GM19035 (cell line): ENCODE measurements around the gene IQGAP2.

ENCODE experiments used
- ATAC-seq: cut with Tn5 transposase; IDR thresholded peaks from one replicate; pipeline ENCODE4 v1.9.1; 2021; ENCODE audit not compliant: unreplicated experiment

The IQGAP2 gene

DNA sequence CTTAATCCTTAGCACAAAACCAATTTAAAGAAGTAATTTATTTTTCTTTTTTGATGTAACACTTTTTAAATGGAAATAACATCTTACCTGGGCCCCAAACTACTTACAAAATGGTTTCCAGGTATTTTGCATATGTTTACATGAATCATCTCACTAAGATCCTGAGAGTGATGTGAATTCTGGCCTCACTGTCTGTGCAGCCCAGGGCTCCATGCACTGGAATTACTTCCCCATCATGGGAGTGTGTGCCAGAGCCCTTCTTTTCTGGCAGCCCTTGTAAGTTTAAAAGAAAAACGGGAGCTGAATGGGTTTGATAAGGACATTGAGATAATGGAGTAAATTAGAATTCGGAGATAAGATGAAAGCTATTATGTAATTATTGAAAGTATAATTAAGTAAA, 300.6 kb downstream of the IQGAP2 start:
- ATAC-seq: no peak

DNA sequence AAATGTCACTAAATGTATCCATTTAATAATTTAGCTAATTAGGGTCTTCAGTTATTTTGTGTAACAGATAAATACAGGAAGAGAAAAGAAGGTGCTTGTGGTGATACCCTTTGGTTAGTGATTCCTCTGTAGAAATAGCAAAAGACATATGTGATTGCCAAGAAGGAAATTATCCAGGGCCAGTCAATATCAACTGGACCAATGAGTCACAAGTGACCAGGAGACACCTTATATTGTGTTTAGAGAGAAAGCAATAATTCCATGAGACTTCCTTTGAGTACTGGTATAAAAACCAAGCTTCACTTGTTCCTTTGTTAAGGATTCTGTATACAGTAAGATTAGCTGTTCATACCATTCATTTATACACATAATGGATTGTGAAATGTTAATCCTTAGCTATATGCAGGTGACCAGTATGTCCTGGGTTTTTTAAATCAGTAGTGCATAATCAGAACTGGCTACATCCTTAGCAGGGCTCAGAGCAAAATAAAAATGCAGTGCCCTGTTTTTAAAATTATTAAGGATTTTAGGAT, 301.1 kb downstream of the IQGAP2 start:
- no peak for ATAC-seq

DNA sequence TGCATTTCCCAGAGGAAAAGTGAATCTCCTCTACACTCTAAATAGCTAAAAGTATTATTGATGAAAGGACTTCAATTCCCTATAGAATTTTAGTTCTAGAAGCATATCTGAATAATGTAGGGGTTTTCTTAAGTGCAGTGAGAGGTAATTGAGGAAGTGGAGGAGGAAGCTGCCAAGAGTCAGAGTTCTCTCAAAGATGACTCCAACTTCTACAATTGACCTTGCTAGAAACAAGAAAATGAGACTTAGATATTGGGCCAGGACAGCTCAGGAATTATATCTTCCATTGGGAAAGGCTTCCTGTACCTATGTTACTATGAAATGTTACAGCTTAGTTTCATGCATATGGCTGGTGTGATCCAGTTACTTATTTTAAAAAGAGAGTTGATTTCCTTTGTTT, 302.5 kb downstream of the IQGAP2 start:
- ATAC-seq: no peak

DNA sequence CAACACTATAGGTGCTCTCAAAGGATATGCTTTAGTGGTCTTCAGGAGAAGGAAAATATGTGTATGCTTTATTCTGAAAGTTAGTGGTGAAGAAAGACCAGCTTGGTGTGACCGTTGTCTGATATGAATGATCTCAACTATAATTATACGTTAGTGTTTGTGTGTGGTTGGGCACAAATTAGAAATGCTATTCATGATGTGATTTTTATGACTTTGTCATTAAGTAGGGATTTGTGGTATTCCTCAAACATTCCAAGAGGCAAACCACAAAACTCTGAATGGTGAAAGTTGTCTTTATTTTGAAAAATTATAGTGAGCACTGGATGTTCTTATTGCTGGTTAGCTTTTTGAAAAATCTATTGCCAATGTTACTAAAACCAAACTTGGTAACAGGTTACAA, 306.7 kb downstream of the IQGAP2 start:
- ATAC-seq: no peak

DNA sequence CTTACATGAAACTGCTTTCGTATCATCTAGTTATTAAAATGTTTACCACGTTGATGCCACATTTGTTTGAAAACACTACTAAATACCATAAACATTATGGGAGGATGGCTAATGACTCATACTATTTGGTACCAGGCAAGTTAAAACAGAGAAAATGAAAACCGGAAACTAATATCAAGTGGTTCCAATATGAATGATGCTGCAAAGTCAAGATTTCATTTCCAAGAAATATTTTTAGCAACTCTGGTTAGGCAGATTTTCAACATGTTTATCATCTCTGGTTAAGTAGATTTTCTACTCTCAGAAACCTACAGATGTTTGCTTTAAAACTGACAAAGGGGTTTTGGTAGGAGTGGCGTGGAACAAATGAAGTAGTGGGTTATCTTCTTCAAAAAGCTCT, 307.9 kb downstream of the IQGAP2 start:
- ATAC-seq: no peak

DNA sequence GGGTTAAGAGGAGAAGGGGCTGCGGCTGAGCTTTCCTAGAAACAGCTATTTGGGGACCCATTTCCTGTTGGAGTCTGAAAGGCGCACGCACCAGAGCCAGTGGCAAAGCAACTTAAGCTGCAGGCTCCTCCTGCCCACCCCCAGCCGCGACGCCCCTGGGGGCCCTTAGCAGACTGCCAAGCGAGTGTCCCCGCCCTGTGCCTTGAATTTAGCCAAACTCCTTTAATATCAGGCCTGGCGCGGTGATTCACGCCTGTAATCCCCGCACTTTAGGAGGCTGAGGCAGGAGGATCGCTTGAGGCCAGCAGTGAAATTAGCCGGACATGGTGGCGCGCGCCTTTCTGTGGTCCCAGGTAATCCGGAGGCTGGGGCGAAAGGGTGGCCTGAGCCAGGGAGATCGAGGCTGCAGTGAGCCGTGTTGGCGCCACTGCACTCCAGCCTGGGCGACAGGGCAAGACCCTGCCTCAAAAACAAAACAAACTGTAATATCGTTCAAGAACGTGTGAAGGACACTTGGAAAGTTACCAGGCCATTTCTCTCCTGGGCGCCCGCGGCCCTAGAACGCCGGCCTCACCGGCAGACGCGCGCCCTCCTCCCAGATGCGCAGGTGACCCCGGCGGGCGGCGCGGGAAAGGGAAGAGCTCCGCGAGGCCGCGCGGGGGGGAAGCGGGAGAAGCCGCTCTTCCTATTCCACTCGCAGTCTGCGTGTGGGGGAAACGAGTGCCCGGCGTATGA, 311.8 kb downstream of the IQGAP2 start:
- no peak for ATAC-seq

DNA sequence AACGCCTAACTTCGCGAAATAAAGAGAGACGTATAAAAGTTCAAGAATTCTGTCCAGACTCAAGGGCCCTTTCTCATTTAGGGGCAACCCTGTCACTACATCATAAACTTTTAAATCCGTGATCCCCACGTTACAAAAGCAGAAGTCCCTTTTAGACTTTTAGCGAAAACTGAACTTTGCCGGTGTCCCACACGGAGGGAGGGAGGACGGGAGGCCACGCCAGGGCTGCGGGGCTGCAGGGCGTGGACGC, 312.3 kb downstream of the IQGAP2 start:
- no peak for ATAC-seq

DNA sequence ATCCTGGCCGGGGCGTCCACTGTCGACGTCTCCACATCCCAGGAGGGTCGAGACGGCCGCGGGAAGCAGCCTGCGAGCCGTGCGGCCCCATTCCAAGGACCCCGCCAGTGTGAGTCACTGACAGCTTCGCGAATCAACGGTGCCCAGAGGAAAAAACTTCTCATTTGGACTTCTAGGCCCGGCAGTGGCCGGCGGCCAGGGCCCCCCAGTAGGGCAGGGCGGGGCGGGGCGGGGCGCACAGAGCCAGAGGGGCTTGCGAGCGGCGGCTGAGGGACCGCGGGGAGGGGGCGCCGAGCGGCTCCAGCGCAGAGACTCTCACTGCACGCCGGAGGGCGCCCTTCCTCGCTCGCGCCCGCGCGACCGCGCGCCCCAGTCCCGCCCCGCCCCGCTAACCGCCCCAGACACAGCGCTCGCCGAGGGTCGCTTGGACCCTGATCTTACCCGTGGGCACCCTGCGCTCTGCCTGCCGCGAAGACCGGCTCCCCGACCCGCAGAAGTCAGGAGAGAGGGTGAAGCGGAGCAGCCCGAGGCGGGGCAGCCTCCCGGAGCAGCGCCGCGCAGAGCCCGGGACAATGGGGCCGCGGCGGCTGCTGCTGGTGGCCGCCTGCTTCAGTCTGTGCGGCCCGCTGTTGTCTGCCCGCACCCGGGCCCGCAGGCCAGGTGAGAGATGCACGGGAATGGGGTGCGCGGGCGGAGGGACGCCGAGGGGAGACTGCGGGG, 312.8 kb downstream of the IQGAP2 start, which contains the start of gene F2R:
F2R (plus strand) TSS at position 391 of the 720 bp plus-strand sequence; CDS start at position 573, 182 bp downstream.
- ATAC-seq: peak; percentile 65

DNA sequence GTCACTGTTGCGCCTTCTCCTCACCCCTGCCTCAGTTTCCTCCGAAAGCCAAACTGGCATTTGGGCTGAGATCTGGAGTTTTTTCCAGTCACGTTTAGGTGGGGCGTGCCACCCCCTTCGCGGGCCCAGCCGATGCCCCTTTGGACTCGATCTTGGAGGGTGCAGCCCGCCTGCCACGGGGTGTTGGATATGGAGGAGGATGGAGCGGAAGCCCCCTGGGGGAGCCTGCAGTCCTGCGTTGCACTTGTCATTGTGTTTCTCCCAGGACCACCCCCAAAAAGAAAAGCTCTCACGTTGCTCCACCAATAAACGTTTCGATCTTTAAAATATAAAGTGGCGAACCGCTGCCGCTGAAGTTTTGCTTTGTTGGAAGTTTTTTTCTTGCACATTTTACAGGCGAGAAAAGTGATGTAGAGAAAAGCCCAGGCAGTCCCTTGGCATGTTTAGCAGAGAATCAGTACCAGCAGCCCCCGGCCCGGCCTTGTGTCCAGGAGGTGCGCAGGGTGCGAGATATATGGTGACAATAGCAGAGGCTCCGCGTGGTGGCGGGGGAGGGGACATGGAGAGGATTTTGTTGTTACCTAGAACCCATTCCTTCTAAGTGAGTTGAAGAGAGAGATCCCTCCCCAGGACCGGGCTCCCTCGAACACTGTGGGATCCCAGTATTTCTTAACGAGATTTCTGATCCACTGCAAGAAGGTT, 313.5 kb downstream of the IQGAP2 start:
- no peak for ATAC-seq

DNA sequence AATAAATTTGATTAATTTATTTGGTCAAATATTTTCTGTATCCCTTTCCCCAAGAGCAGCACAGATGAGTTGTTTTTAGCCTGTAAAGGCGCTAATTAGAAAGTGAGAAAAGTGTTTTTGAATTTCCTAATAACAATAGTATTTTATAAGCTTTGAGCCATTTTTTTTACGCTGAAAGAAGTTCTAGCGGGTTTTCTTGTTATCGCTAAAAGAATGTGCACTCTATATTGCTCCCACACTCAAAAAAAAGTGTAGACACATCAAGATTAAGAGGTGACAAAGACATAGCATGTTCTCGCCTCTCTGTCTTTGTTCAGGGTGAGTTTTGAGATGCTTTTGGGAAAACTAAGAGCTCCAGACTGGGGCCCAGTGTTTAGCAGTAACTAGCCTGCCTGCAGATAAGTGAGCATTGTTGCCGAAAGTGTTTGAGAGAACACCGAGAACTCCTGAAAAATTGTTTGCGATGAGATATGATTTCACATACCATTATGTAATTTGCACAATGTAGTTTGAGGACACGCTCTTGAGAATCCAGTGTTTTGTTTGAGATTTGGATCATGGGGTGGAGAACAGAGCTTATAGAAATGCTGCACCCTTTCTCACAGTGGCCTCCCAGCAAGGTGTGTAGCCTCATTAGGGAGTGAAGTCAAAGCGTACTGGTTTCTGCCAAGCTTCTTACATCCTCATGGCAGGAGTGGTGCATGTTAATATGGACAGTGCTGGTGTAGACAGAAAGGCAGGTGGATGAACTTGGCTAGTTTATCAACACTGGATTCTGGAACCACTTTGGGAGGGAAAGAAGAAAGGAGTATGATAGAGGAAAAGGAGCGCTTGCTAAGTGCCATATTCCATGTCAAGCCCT, 314.4 kb downstream of the IQGAP2 start:
- no peak for ATAC-seq

DNA sequence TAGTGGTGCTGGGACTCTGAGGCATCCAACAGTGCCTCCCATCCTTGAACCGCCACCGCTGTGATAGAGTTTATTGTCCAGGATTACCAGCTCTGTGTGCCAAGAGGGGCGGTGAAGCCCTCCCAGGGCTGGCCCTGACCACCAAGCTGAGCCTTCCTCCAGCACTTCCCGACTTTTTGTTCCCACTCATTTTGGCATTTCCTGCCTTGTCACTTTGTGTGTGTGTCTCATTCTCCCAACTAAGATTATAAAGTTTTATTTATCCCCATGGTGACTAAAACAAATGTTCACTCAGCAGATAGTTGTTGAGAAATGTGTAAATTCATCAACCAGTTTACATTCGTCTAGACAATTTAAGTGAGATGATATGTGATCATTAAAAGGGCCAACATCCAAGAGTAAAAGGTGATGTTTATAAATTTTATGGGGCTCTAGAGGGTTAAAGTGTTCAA, 315.3 kb downstream of the IQGAP2 start:
- no peak for ATAC-seq

DNA sequence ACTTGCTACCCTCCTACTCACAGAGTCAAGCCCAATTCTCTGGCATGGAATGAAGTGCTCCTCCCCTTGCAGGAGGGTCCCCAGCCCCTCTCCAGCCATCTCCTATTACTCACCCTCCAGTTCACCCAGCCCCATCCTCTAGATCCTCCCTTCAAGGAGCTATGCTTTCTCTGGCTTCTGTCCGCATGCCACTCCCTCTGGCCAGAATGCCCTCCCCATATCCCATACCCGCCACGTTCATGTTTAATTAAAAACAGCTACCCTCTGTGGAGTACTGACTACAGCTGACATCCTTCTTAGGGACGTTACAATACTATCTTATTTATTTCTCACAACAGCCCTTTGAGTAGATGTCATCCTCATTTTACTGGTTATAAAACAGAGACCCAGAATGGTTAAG, 315.8 kb downstream of the IQGAP2 start:
- no peak for ATAC-seq

DNA sequence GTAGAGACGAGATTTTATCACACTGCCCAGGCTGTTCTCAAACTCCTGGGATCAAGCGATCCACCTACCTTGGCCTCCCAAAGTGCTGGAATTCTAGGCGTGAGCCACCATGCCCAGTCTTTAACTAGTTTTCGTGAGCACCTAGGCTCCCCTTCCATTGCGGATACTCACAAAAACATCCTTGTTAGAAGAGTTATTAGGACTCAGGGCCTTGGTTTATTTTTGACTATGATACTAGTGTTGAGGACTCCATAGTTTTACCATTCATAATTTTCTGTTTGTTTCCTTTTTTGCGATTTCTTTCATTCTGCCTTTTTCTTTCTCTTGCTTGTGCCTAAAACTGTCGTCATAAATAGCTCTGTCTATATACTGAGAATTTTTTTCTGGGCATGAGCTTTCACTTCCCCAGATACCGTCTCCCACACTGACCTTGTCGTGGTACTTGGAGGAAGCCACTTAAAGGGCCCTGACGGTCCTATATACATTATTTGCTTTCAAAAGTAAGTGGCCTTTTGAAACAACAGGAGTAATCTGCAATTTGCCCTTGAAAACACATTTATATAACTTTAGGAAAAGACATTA, 318.0 kb downstream of the IQGAP2 start:
- peak; percentile 93 for ATAC-seq

DNA sequence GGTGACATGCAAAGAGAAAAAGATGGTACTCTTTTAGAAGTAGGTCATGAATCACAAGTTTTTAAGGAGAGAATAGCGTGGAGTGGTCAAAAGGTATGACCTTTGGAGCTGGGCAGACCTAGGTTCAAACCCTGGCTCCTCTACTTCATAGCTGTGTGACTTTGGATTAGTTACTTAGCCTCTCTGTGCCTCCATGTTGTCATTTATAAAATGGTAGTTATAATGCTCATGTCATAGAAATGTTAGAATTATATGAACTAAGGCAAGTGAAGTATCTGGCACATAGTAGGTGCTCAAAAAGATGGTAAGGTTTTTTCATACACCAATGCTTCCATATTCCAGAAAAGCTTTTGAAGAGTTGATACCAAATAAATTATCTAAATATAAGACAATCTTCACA, 320.2 kb downstream of the IQGAP2 start:
- ATAC-seq: no peak

DNA sequence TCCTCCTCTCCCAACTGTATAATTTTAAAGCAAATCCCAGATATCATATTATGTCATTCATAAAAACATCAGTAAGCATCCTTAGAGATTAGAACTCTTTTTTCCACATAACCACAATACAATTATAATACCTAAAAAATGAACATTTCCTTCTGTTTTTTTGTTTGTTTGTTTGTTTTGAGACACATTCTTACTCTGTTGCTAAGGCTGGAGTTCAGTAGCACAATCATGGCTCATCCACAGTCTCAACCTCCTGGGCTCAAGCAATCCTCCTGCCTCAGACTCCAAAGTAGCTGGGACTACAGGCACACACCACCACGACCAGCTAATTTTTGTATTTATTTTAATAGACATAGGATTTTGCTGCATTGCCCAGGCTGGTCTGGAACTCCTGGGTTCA, 320.8 kb downstream of the IQGAP2 start:
- no peak for ATAC-seq

DNA sequence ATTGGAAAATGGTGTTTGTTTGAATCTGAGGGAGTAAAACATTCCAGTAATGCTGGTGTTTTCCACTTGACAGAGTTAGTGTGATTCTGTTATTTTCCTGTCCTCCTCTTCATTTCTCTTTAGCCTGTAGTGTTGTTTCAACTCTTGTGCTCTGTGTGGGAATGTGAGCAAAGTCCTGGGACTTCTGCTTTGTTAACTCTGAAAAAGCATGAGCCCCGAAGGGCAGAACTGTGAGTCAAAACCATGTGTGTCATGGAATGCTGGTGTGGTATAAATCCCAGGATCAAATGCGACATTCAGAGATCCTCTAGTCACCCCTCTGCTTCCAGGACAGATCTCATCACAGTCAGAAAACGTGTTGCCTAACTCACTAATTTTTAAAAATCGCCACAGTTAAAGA, 321.8 kb downstream of the IQGAP2 start:
- ATAC-seq: no peak

DNA sequence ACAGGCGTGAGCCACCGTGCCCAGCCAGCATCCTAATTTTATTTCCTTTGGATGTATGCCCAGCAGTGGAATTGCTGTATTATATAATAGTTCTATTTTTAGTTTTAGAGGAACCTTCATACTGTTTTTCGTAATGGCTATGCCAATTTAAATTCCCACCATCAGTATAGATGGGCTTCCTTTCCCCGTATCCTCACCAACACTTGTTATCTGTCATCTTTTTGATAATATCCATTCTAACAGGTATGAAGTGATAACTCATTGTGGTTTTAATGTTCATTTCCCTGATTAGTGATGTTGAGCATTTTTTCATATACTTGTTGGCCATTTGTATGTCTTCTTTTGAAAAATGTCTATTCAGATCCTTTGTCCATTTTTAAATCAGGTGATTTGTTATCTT, 325.9 kb downstream of the IQGAP2 start:
- no peak for ATAC-seq

DNA sequence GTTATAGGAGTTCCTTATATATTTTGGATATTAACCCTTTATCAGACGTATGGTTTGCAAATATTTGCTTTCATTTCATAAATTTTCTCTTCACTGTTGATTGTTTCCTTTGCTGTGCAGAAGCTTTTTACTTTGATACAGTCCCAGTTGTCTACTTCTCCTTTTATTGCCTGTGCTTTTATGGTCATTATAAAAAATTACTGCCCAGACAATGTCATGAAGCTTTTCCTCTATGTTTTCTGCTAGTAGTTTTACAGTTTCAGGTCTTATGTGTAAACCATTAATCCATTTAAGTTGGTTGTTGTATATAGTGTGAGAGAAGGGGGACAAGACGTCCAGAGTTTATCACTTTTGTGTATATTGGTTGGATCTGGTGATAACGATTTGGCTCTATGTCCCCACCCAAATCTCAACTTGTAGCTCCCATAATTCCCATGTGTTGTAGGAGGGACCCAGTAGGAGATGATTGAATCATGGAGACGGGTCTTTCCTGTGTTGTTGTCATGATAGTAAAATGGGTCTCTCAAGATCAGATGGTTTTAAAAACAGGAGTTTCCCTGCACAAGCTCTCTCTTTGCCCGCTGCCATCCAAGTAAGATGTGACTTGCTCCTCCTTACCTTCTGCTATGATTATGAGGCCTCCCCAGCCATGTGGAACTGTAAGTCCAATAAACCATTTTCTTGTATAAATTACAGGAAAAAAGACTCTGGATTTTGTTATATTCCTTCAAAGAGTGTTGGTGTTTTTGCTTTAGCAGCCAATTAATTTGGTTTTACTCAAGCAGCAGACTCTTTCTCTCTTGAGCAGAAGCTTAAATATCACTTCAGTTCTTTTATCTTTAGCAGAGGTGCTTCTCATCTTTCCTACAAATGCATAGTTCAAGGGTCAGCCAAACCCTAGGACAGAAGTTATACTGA, 326.5 kb downstream of the IQGAP2 start:
- ATAC-seq: no peak

DNA sequence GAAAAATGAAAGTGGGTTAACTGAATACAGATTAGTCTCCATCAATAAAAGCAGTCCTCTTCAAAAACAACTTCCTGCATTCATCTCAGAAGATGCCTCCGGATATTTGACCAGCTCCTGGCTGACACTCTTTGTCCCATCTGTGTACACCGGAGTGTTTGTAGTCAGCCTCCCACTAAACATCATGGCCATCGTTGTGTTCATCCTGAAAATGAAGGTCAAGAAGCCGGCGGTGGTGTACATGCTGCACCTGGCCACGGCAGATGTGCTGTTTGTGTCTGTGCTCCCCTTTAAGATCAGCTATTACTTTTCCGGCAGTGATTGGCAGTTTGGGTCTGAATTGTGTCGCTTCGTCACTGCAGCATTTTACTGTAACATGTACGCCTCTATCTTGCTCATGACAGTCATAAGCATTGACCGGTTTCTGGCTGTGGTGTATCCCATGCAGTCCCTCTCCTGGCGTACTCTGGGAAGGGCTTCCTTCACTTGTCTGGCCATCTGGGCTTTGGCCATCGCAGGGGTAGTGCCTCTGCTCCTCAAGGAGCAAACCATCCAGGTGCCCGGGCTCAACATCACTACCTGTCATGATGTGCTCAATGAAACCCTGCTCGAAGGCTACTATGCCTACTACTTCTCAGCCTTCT, 329.4 kb downstream of the IQGAP2 start:
- ATAC-seq: peak; percentile 19
